Measurements from ENCODE around the gene LHX4. TPM values are rescaled to one million over a fixed set of nuclear protein-coding genes. Genes with fewer than 3 reads are reported as not detected.
A peak's percentile ranks its signal among the peaks of the same experiment; 100 is the strongest.

Gene LHX4
- total RNA-seq, 1 donor from 2014 or later: 0.12 TPM

GRCh38 chr1:180184041-180184440 is 46.0 kb upstream of the LHX4 start:
- no peak overlapping the region for H3K27ac Mint-ChIP-seq (ENCODE audit: unreplicated experiment)
- no peak overlapping the region for H3K4me3 Mint-ChIP-seq (ENCODE audit: unreplicated experiment)
- TF ChIP-seq CTCF (IDR thresholded peaks at IDR 0.05): no peak
- H3K4me1 Mint-ChIP-seq (ENCODE audit: low read depth): peaks cover 7% of the 10 kb centered on the region
- H3K36me3 Mint-ChIP-seq (ENCODE audit: low read depth): peaks cover 15% of the 10 kb centered on the region
- DNase-seq (ENCODE audit: low spot score): peak; percentile 61
- H3K9me3 Mint-ChIP-seq (ENCODE audit: low read depth): no peaks in the 10 kb centered on the region
- no peaks in the 10 kb centered on the region for H3K27me3 Mint-ChIP-seq (ENCODE audit: low read depth)

GRCh38 chr1:180185281-180185680 is 44.8 kb upstream of the LHX4 start:
- Mint-ChIP-seq H3K4me1 (ENCODE audit: low read depth) (peaks cover 7% of the 10 kb centered on the region), H3K4me3 (ENCODE audit: unreplicated experiment) (no peak overlapping the region), H3K9me3 (ENCODE audit: low read depth) (no peaks in the 10 kb centered on the region), H3K27me3 (ENCODE audit: low read depth) (no peaks in the 10 kb centered on the region), H3K27ac (ENCODE audit: unreplicated experiment) (no peak overlapping the region), H3K36me3 (ENCODE audit: low read depth) (peaks cover 19% of the 10 kb centered on the region)
- no peak for TF ChIP-seq CTCF (IDR thresholded peaks at IDR 0.05)
- DNase-seq (ENCODE audit: low spot score): peak; percentile 68

GRCh38 chr1:180185971-180186645 is 44.0 kb upstream of the LHX4 start:
- no peak overlapping the region for H3K27ac Mint-ChIP-seq (ENCODE audit: unreplicated experiment)
- no peak for TF ChIP-seq CTCF (IDR thresholded peaks at IDR 0.05)

GRCh38 chr1:180186831-180187230 is 43.2 kb upstream of the LHX4 start:
- peak; percentile 62 for DNase-seq (ENCODE audit: low spot score)
- no peak for TF ChIP-seq CTCF (IDR thresholded peaks at IDR 0.05)
- H3K4me3 Mint-ChIP-seq (ENCODE audit: unreplicated experiment): no peak overlapping the region
- no peaks in the 10 kb centered on the region for H3K27me3 Mint-ChIP-seq (ENCODE audit: low read depth)
- peaks cover 26% of the 10 kb centered on the region for H3K36me3 Mint-ChIP-seq (ENCODE audit: low read depth)
- peaks cover 7% of the 10 kb centered on the region for H3K4me1 Mint-ChIP-seq (ENCODE audit: low read depth)
- H3K9me3 Mint-ChIP-seq (ENCODE audit: low read depth): no peaks in the 10 kb centered on the region
- no peak overlapping the region for H3K27ac Mint-ChIP-seq (ENCODE audit: unreplicated experiment)

More at GRCh38 chr1:180185971-180186645, 44.0 kb upstream of the LHX4 start:
- H3K36me3 Mint-ChIP-seq (ENCODE audit: low read depth): peaks cover 21% of the 10 kb centered on the region
- no peaks in the 10 kb centered on the region for H3K9me3 Mint-ChIP-seq (ENCODE audit: low read depth)
- H3K4me3 Mint-ChIP-seq (ENCODE audit: unreplicated experiment): no peak overlapping the region
- H3K27me3 Mint-ChIP-seq (ENCODE audit: low read depth): no peaks in the 10 kb centered on the region
- peak; percentile 73 for DNase-seq (ENCODE audit: low spot score)
- peaks cover 7% of the 10 kb centered on the region for H3K4me1 Mint-ChIP-seq (ENCODE audit: low read depth)

- Mint-ChIP-seq H3K9me3 (ENCODE audit: low read depth) (no peaks in the 10 kb centered on the region), H3K4me1 (ENCODE audit: low read depth) (peaks cover 7% of the 10 kb centered on the region), H3K4me3 (ENCODE audit: unreplicated experiment) (no peak overlapping the region), H3K27me3 (ENCODE audit: low read depth) (no peaks in the 10 kb centered on the region), H3K36me3 (ENCODE audit: low read depth) (peaks cover 22% of the 10 kb centered on the region), H3K27ac (ENCODE audit: unreplicated experiment) (no peak overlapping the region)
- DNase-seq (ENCODE audit: low spot score): no peak
- TF ChIP-seq CTCF (IDR thresholded peaks at IDR 0.05): no peak
Observed at GRCh38 chr1:180187626-180188025, 42.4 kb upstream of the LHX4 start.
